GM23338 (cell line): ENCODE measurements around the gene CADPS. TPM values are rescaled to one million over a fixed set of nuclear protein-coding genes. Genes with fewer than 3 reads are reported as not detected.

Experiments
- ATAC-seq: fragments of 200-7000 bp; cut with Tn5 transposase; 3 replicates; pipeline ENCODE4 v1.9.1; 2020
- DNase-seq: peaks from one replicate; pipeline ENCODE4 v3.0.0-alpha.2; 2015; ENCODE audit warnings: low spot score
- H2AFZ ChIP-seq: fragments of 200-600 bp; sonication (generic); 2 replicates; pipeline ENCODE4 v1.8.0; 2016; ENCODE audit warnings: antibody characterized with exemption, mild to moderate bottlenecking, moderate library complexity
- H3F3A ChIP-seq: fragments of 200-600 bp; sonication (generic); replicated peaks from 2 replicates; pipeline ENCODE4 v1.8.0; 2017; ENCODE audit warnings: antibody characterized with exemption, mixed run types, low read depth
- H3K27ac ChIP-seq: fragments of 200-600 bp; sonication (generic); 2 replicates; pipeline ENCODE4 v1.6.1; 2016; ENCODE audit warnings: low read depth
- H3K27me3 ChIP-seq: fragments of 200-600 bp; sonication (generic); 2 replicates; pipeline ENCODE4 v1.8.0; 2016; ENCODE audit warnings: mild to moderate bottlenecking, mixed run types, moderate library complexity; ENCODE audit not compliant: insufficient read depth
- H3K36me3 ChIP-seq: fragments of 200-600 bp; sonication (generic); 2 replicates; pipeline ENCODE4 v1.8.0; 2016; ENCODE audit warnings: mild to moderate bottlenecking; ENCODE audit not compliant: insufficient read depth
- H3K4me1 ChIP-seq: fragments of 200-600 bp; sonication (generic); 2 replicates; pipeline ENCODE4 v1.8.0; 2016; ENCODE audit warnings: mild to moderate bottlenecking, moderate library complexity; ENCODE audit not compliant: insufficient read depth
- H3K4me2 ChIP-seq: fragments of 200-600 bp; sonication (generic); 2 replicates; pipeline ENCODE4 v1.7.1; 2017; ENCODE audit warnings: mixed run types
- H3K4me3 ChIP-seq: fragments of 200-600 bp; sonication (generic); 2 replicates; pipeline ENCODE4 v1.6.1; 2016; ENCODE audit warnings: mixed run types
- H3K79me2 ChIP-seq: fragments of 200-600 bp; sonication (generic); replicated peaks from 2 replicates; pipeline ENCODE4 v1.8.0; 2017; ENCODE audit warnings: mild to moderate bottlenecking; ENCODE audit not compliant: insufficient read depth
- H3K9me2 ChIP-seq: fragments of 200-600 bp; sonication (generic); 2 replicates; pipeline ENCODE4 v1.8.0; 2017; ENCODE audit not compliant: insufficient read depth
- H4K20me1 ChIP-seq: fragments of 200-600 bp; sonication (generic); replicated peaks from 2 replicates; pipeline ENCODE4 v1.8.0; 2017; ENCODE audit warnings: mild to moderate bottlenecking; ENCODE audit not compliant: insufficient read depth
- H3K27ac Mint-ChIP-seq: 2 replicates; pipeline ENCODE4 v1.8.0; 2020; ENCODE audit warnings: inconsistent platforms, mild to moderate bottlenecking, moderate library complexity, mixed read lengths
- H3K27me3 Mint-ChIP-seq: 3 replicates; pipeline ENCODE4 v1.8.0; 2022; ENCODE audit warnings: low read depth, mild to moderate bottlenecking, moderate library complexity, mixed read lengths, inconsistent platforms; ENCODE audit not compliant: insufficient read depth, poor library complexity
- H3K36me3 Mint-ChIP-seq: 3 replicates; pipeline ENCODE4 v1.8.0; 2021; ENCODE audit warnings: low read depth, mild to moderate bottlenecking, inconsistent platforms, moderate library complexity, mixed read lengths
- H3K4me1 Mint-ChIP-seq: 3 replicates; pipeline ENCODE4 v1.8.0; 2020; ENCODE audit warnings: mild to moderate bottlenecking, inconsistent platforms, mixed read lengths
- H3K4me3 Mint-ChIP-seq: 3 replicates; pipeline ENCODE4 v1.8.0; 2021; ENCODE audit warnings: moderate library complexity, mild to moderate bottlenecking, inconsistent platforms, mixed read lengths
- H3K9me3 Mint-ChIP-seq: 3 replicates; pipeline ENCODE4 v1.8.0; 2020; ENCODE audit warnings: moderate library complexity, mild to moderate bottlenecking, inconsistent platforms, mixed read lengths
- CREB1 ChIP-seq: fragments of 250-450 bp; sonication (Bioruptor Pico); IDR thresholded peaks from 2 replicates; pipeline ENCODE4 v1.5.0; 2020; ENCODE audit warnings: low read depth, mild to moderate bottlenecking, moderate library complexity
- POLR2AphosphoS5 ChIP-seq: IDR thresholded peaks from 2 replicates; pipeline ENCODE4 v1.6.1; 2016; ENCODE audit warnings: antibody characterized with exemption, low read depth
- ZNF331 ChIP-seq: fragments of 250-450 bp; sonication (Bioruptor Pico); IDR thresholded peaks from 2 replicates; pipeline ENCODE4 v1.5.0; 2020; ENCODE audit warnings: low read depth, mild to moderate bottlenecking, moderate library complexity
- polyA plus RNA-seq: library from polyadenylated mRNA; unstranded; fragments of >200 nt; fragmentation: Nextera tagmentation; extraction: Ambion mirVana; gene quantifications from 2 replicates; pipeline ENCODE4 v1.2.1, GENCODE V29; 2016
- total RNA-seq: library from RNA; depleted of rRNA; stranded (reverse); fragments of >200 nt; shearing (Covaris generic); gene quantifications from 2 replicates; pipeline ENCODE4 v1.2.3, GENCODE V29; 2014
- TF ChIP-seq, protein P1 (sequence below): fragments of 250-450 bp; sonication (Bioruptor Pico); IDR thresholded peaks from 2 replicates; pipeline ENCODE4 v1.5.0; 2020; ENCODE audit warnings: mild to moderate bottlenecking, moderate library complexity

The CADPS gene
- total and polyA plus RNA-seq, 2 experiments from 2014 or later, result 14.7 to 22.0 TPM

DNA sequence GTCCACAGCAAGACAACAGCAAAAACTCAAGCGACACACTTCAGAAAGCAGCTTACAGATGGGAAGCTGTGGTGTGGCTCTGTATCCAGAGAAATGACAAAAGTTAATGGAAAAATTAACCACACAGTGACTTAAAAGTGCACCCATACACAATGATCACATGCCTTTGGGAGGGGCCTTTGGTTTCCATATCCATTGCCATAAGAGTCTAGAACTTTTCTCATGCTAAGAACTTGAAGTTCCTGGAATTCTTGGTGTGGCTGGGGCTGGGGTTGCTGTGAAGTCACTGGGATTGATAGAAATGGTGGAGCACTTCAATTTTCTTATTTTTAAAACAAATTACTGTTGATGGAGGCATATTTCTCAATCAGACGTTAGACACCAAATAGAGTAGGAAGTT is 393.3 kb downstream of the CADPS start:
- no peak overlapping the region for H3K4me3 ChIP-seq
- H3K4me2 ChIP-seq, result peak overlapping the region; percentile 11; the same call in 1 of the 2 replicates
- H3K4me1 ChIP-seq, result peaks cover 19% of the 10 kb centered on the region
- peaks cover 21% of the 10 kb centered on the region for H3K4me1 Mint-ChIP-seq
- no peaks in the 10 kb centered on the region for H3K79me2 ChIP-seq
- DNase-seq, result peak; percentile 72
- H4K20me1 ChIP-seq, result no peaks in the 10 kb centered on the region
- H3K4me3 Mint-ChIP-seq, result no peak overlapping the region
- no peaks in the 10 kb centered on the region for H3K27me3 ChIP-seq
- peak overlapping the region; percentile 29; the same call in 1 of the 2 replicates for H3K27ac Mint-ChIP-seq
- peaks cover 5% of the 10 kb centered on the region; the same call in 2 of the 3 replicates for H3K9me3 Mint-ChIP-seq
- no peaks in the 10 kb centered on the region for H3F3A ChIP-seq
- peak; percentile 62; the same call in 2 of the 3 replicates for ATAC-seq
- H2AFZ ChIP-seq, result no peak overlapping the region
- peaks cover 3% of the 10 kb centered on the region; the same call in 1 of the 2 replicates for H3K9me2 ChIP-seq
- TF ChIP-seq CREB1 (CRISPR knock-in tag), result no peak
- TF ChIP-seq, protein P1, sequence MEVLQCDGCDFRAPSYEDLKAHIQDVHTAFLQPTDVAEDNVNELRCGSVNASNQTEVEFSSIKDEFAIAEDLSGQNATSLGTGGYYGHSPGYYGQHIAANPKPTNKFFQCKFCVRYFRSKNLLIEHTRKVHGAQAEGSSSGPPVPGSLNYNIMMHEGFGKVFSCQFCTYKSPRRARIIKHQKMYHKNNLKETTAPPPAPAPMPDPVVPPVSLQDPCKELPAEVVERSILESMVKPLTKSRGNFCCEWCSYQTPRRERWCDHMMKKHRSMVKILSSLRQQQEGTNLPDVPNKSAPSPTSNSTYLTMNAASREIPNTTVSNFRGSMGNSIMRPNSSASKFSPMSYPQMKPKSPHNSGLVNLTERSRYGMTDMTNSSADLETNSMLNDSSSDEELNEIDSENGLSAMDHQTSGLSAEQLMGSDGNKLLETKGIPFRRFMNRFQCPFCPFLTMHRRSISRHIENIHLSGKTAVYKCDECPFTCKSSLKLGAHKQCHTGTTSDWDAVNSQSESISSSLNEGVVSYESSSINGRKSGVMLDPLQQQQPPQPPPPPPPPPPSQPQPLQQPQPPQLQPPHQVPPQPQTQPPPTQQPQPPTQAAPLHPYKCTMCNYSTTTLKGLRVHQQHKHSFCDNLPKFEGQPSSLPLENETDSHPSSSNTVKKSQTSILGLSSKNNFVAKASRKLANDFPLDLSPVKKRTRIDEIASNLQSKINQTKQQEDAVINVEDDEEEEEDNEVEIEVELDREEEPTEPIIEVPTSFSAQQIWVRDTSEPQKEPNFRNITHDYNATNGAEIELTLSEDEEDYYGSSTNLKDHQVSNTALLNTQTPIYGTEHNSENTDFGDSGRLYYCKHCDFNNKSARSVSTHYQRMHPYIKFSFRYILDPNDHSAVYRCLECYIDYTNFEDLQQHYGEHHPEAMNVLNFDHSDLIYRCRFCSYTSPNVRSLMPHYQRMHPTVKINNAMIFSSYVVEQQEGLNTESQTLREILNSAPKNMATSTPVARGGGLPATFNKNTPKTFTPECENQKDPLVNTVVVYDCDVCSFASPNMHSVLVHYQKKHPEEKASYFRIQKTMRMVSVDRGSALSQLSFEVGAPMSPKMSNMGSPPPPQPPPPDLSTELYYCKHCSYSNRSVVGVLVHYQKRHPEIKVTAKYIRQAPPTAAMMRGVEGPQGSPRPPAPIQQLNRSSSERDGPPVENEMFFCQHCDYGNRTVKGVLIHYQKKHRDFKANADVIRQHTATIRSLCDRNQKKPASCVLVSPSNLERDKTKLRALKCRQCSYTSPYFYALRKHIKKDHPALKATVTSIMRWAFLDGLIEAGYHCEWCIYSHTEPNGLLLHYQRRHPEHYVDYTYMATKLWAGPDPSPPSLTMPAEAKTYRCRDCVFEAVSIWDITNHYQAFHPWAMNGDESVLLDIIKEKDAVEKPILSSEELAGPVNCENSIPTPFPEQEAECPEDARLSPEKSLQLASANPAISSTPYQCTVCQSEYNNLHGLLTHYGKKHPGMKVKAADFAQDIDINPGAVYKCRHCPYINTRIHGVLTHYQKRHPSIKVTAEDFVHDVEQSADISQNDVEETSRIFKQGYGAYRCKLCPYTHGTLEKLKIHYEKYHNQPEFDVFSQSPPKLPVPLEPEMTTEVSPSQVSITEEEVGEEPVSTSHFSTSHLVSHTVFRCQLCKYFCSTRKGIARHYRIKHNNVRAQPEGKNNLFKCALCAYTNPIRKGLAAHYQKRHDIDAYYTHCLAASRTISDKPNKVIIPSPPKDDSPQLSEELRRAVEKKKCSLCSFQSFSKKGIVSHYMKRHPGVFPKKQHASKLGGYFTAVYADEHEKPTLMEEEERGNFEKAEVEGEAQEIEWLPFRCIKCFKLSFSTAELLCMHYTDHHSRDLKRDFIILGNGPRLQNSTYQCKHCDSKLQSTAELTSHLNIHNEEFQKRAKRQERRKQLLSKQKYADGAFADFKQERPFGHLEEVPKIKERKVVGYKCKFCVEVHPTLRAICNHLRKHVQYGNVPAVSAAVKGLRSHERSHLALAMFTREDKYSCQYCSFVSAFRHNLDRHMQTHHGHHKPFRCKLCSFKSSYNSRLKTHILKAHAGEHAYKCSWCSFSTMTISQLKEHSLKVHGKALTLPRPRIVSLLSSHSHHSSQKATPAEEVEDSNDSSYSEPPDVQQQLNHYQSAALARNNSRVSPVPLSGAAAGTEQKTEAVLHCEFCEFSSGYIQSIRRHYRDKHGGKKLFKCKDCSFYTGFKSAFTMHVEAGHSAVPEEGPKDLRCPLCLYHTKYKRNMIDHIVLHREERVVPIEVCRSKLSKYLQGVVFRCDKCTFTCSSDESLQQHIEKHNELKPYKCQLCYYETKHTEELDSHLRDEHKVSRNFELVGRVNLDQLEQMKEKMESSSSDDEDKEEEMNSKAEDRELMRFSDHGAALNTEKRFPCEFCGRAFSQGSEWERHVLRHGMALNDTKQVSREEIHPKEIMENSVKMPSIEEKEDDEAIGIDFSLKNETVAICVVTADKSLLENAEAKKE (CRISPR knock-in tag), result peak; percentile 31; the same call in 1 of the 2 replicates
- H3K36me3 Mint-ChIP-seq, result peaks cover 4% of the 10 kb centered on the region; the same call in 1 of the 3 replicates
- no peaks in the 10 kb centered on the region for H3K36me3 ChIP-seq
- H3K27ac ChIP-seq, result peak overlapping the region; percentile 2; the same call in 1 of the 2 replicates
- H3K27me3 Mint-ChIP-seq, result no peaks in the 10 kb centered on the region

DNA sequence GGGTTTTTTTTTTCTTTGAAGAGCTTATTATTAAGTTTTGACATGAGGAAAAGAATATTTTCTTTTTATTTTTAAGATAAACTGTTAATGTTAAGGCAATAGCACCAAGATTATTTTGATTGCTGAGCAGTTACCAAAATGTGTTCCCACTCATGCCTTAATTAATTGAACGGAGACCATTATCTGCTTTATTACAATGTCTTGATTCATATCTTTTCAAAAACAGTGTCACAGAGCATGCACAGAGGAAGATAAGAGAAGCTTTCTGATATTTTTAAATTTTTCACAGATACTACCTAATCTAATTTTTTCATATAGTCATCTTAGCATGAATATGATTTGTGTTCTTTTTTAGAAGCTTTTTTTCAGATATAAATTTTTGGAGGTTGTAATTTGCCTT is 395.2 kb downstream of the CADPS start:
- no peaks in the 10 kb centered on the region for H3K79me2 ChIP-seq
- no peak for ATAC-seq
- DNase-seq, result no peak
- no peaks in the 10 kb centered on the region for H3F3A ChIP-seq
- H3K27ac ChIP-seq, result no peak overlapping the region
- peaks cover 19% of the 10 kb centered on the region for H3K4me1 ChIP-seq
- no peaks in the 10 kb centered on the region for H3K27me3 ChIP-seq
- no peaks in the 10 kb centered on the region for H3K9me2 ChIP-seq
- Mint-ChIP-seq H3K9me3 (no peaks in the 10 kb centered on the region), H3K4me3 (no peak overlapping the region), H3K4me1 (peaks cover 23% of the 10 kb centered on the region), H3K27ac (no peak overlapping the region), H3K27me3 (no peaks in the 10 kb centered on the region), H3K36me3 (no peaks in the 10 kb centered on the region)
- H4K20me1 ChIP-seq, result no peaks in the 10 kb centered on the region
- no peak overlapping the region for H3K4me2 ChIP-seq
- no peaks in the 10 kb centered on the region for H3K36me3 ChIP-seq
- H3K4me3 ChIP-seq, result no peak overlapping the region
- no peak overlapping the region for H2AFZ ChIP-seq
- TF ChIP-seq ZNF331 (CRISPR knock-in tag) (no peak), POLR2AphosphoS5 (no peak)
- TF ChIP-seq, protein P1 (CRISPR knock-in tag), result no peak
